Nucleus accumbens (tissue), 56 donors: ENCODE measurements around the gene SERTAD1.
"Not testable (repeated sequence)": the region's sequence is repeated elsewhere in the genome, so short reads cannot be mapped to it uniquely, and the experiment has no call there.

Source experiments
- DNase-seq, 56 donors: peaks; one replicate each; lab custom pipeline; 2025; lab: John Stamatoyannopoulos, UW

The SERTAD1 gene

GRCh38 chr19:40453151-40453735, 27.5 kb upstream of the SERTAD1 start:
- no peak for DNase-seq

DNA sequence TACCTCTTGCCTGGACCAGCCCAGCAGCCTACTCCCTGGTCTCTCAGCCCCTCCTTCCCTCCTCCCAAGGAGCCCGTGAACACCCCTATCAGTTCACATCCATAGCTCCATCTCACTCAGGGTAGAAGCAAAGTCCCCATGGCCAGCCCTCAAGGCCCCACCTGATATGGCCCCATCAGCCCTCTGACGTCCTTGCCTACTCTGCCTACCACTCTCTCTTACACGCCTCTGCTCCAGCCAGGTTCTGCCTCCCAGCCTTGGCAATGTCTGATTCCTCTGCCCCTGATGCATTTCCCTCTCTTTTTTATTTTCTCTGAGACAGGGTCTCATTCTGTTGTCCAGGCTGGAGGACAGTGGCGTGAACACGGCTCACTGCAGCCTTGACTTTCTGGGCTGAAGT, 26.2 kb upstream of the SERTAD1 start:
- DNase-seq, result no peak

- no peak for DNase-seq
Observed at GRCh38 chr19:40450664-40451063, 24.9 kb upstream of the SERTAD1 start.

DNA sequence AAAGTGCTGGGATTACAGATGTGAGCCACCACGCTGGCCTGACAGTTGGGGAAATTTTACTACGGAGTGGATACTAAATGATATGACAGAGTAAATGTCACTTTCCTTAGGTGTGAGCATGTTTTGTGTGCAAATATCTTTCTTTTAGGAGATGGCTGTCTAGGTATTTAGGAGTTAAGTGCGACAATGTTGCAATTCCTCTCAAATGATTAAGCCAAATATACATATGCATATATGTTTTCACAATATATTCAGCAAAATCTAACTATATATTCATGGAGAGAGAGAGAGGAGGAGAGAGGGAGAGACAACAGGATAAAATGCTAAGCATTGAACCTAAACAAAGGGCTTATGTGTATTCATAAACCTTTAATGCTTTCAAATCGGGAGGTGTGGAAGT, 23.7 kb upstream of the SERTAD1 start:
- DNase-seq, result no peak

DNA sequence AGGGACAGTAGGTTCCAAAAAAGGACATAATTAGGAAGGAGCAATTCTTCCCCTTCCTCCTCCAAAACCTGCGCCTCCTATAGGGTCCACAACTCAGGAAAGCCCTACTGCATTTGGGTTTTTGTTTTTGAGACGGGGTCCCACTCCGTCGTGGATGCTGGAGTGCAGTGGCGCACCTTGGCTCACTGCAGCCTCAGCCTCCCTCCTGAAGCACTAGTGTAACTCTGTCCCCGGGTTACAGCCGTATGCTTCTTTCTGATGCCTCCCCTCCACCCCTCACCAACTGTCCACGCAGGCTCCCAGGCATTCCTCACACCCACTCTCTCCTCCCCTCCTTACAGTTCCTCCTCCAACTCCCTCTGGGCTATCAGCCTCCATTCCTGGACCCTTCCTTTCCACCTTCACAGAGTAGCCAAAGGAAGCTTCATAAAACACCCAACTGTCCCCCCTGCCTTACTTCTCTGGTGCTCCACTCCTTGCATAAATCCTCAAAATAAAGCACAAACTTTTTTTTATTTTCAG, 20.5 kb upstream of the SERTAD1 start:
- DNase-seq, result no peak

GRCh38 chr19:40445780-40446262, 20.0 kb upstream of the SERTAD1 start:
- DNase-seq, result no peak

- no peak for DNase-seq
Observed at GRCh38 chr19:40444825-40445312, 19.1 kb upstream of the SERTAD1 start.

DNA sequence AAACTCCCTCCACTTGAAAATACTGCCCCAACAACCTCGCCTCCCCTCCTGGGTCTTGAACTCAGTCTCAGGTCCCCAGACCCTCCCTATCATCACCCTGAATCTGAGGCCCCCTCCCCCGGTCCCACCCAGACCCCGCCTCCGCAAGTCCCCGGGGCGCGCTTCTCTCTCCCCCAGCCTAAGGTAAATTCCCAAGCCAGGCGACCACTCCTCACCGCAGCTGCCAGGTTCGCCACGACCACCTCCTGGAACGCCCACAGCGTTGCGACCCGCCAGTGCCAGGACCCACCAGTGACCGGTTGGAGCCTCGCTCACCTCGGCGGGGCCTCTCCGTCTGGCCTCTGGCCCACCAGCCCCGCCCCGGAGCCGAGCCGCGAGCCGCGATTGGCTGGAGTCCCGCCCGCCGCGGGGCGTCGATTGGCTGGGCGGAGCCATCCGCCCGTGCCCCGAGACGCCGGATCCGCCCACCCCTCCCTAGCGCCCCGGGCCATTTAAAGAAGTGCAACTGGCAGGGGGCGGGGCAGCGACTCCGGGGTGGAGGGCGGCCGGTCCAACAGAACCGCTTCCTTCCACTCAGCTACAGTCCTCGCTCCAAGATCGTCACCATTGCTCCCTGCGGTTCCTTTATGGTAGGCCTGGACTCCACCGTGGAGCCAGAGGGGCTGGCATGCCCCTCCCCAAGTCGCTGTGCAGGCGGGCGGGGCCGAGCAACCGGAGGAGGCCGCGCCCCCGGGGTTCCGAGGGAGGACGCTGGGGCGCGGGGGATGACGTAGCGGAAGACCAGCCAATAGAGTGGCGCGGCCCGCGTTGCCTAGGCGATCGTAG, 18.4 kb upstream of the SERTAD1 start, which contains the start of gene SERTAD3:
TSS of gene SERTAD3 (minus strand) at position 336 of the 825 bp plus-strand sequence. CDS start 2,255 bp downstream, outside the sequence.
- peak; percentile 82 to 100 (median 97) for DNase-seq

DNA sequence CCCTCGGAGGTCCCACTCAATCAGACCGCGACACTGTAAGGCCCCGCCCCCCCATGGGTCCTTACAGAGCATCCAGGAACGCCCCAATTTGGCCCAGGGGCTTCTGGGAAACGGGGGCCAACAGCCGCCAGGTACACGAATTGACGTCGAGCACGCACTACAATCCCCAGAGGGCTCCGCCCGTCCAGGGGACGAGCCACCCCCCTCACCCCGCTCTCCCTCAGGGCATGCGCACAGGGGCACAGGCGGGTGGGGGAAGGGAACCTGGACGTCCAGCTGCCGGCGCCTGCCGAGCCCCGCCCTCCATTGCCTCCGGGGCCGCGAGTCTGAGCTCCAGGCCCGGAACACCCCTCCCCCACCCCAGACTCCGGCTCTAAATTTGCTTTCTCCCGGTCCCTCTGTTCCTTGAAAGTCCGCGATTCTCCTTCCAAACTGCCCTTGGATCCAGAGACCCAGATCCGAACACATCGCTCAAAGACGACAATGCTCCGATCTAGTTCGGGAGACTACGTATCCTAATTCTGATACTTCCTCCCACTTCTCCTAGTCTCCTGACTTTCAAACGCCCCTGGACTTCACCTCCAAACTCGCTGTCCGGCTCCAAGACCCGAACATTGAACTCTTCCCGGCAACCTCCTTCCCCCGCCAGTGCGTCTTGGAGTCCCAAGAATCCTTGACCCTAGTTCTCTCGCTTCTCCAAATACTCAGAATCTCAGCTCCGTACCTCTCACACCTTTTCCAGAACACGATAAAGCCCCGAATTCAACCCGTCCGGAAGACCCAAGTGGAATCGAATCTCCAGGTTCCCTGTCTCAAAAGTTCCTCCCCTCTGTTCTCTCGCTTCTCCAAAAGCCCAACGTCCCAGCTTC, 17.6 kb upstream of the SERTAD1 start:
- DNase-seq, result peak; percentile 84 to 99 (median 96)

GRCh38 chr19:40442328-40443130, 16.7 kb upstream of the SERTAD1 start:
- no peak for DNase-seq

DNA sequence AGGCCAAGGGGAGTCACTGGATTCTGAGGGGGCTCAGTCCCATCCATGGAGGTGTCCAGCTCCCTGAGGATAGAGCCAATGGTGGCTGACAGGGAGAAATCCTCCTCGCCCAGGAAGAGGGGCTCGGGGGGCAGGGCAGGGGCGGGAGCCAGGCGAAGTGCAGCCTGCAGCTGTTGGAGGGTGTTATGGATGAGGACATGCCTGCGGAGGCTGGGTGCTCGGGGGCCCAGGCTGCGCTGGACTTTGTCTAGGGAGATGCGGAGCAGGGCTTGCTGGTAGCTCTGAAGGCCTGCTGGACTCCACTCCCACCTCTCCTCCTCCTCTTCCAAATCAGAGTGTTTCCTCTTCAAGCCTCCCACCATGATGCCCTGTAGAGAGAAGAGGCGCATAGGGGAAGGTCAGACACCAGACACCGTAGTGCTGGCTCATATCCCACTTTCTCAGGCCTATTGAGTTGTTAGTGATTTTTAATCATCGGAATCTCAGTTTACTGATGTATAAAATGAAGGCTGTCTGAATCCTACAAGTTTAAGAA, 16.0 kb upstream of the SERTAD1 start:
- no peak for DNase-seq

- DNase-seq, result no peak
Observed at GRCh38 chr19:40438284-40438683, 12.5 kb upstream of the SERTAD1 start.

GRCh38 chr19:40433391-40434216, 7.8 kb upstream of the SERTAD1 start:
- peak in 54 of 56 donors; percentile 19 to 87 (median 70) for DNase-seq

- not testable (repeated sequence) for DNase-seq
Observed at GRCh38 chr19:40432760-40433159, 7.0 kb upstream of the SERTAD1 start.

GRCh38 chr19:40431698-40432097, 5.9 kb upstream of the SERTAD1 start:
- no peak for DNase-seq

DNA sequence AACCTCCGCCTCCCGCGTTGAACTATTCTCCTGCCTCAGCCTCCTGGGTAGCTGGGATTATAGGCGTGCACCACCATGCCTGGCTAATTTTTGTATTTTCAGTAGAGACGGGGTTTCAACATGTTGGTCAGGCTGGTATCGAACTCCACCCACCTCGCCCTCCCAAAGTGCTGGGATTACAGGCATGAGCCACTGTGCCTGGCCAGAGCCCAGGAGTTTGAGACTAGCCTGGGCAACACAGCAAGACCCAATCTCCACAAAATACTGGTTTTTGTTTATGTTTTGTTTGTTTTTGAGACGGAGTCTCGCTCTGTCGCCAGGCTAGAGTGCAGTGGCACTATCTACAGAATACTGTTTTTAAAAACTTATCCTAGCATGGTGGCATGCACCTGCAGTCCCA, 4.5 kb upstream of the SERTAD1 start:
- DNase-seq, result not testable (repeated sequence)

DNA sequence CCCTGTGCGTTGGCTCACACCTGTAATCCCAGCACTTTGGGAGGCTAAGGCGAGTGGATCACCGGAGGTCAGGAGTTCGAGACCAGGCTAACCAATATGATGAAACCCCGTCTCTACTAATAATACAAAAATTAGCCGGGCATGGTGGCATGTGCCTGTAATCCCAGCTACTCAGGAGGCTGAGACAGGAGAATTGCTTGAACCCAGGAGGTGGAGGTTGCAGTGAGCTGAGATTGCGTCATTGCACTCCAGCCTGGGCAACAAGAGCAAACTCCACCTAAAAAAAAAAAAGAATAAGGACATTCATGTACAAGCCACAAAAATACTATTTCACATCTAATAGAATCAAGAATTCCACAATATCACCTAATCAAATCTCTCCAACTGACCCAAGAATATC, 2.4 kb upstream of the SERTAD1 start:
- DNase-seq, result not testable (repeated sequence)
